ENCODE results near the gene PRKAA1.

DNA sequence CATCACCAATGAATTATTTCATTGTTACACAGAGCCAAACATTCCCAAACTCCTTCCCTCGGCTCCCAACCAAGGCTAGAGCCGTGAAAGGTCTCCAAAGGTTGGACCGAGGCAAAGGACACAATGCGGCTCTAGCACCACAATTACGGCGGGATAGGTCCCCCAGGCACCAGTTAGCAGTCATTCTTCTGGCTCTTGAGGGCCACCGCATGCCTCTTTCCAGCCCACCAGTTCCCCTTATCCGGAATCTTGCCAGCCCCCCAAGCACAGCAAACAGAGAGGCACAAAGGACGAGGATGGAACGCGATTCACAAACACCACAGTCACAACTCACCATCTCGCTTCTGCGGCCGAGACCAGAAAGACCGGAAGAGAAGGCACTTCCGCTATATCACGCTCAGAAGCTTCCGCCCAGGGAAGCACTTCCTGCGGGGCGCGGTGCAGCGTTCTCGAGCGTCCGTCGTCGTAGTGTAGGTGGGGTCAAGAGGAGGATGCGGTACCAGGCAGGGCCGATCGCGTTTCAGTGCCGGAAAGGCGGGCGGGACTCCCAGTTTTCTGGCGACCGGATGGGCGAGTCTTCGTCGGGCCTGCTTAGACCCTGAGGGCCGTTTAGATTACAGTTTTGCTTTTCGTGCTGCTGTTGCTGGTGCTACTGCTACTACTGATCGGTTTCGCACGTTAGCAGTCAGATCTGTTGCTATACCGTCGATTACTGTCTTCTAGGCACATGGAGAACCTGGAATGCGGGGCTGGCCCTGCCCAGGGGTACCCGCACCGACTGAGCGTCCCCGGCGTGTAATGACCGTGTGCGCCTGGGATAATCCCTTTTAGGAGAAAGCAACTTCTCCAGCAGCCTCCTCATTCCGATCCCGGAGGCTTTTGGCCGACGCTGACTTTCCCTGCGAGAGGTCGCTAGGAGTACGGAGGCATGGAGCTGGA is 36.9 kb upstream of the PRKAA1 start, which contains the start of gene RPL37:
- TF ChIP-seq POLR2AphosphoS5 (IDR thresholded peaks at IDR 0.05; ENCODE audit: low read depth, low read length) (peak; percentile 100), POLR2A (IDR thresholded peaks at IDR 0.05; ENCODE audit: low read depth, low read length) (peak; percentile 100)
